ENCODE measurements around the gene PPP2R3B.

PPP2R3B gene

GRCh38 chrX:358651-359143, 28.0 kb downstream of the PPP2R3B start:
- TF ChIP-seq REST (IDR thresholded peaks at IDR 0.05; ENCODE audit: insufficient read depth in 1 of 2, low read depth in 2 of 2, low read length in 2 of 2) (no peak), FOXP2 (optimal IDR thresholded peaks at IDR 0.05; ENCODE audit: borderline replicate concordance, extremely low read depth, extremely low read length, insufficient read depth) (no peak), TAF1 (IDR thresholded peaks at IDR 0.05; ENCODE audit: borderline replicate concordance, insufficient read depth, low read length) (no peak), SIN3A (IDR thresholded peaks at IDR 0.05; ENCODE audit: borderline replicate concordance, insufficient read depth, low read length) (no peak), POLR2AphosphoS5 (IDR thresholded peaks at IDR 0.05; ENCODE audit: low read depth, low read length) (no peak)

- no peak for TF ChIP-seq SIN3A (IDR thresholded peaks at IDR 0.05; ENCODE audit: borderline replicate concordance, insufficient read depth, low read length)
Measured at GRCh38 chrX:357693-358471, 28.8 kb downstream of the PPP2R3B start.

GRCh38 chrX:357035-357692, 29.5 kb downstream of the PPP2R3B start:
- no peak for TF ChIP-seq FOXP2 (optimal IDR thresholded peaks at IDR 0.05; ENCODE audit: borderline replicate concordance, extremely low read depth, extremely low read length, insufficient read depth)
- no peak for TF ChIP-seq TAF1 (IDR thresholded peaks at IDR 0.05; ENCODE audit: borderline replicate concordance, insufficient read depth, low read length)
- no peak for TF ChIP-seq SIN3A (IDR thresholded peaks at IDR 0.05; ENCODE audit: borderline replicate concordance, insufficient read depth, low read length)
- TF ChIP-seq POLR2AphosphoS5 (IDR thresholded peaks at IDR 0.05; ENCODE audit: low read depth, low read length): no peak
- no peak for TF ChIP-seq REST (IDR thresholded peaks at IDR 0.05; ENCODE audit: insufficient read depth in 1 of 2, low read depth in 2 of 2, low read length in 2 of 2)

GRCh38 chrX:356385-357034, 30.2 kb downstream of the PPP2R3B start:
- TF ChIP-seq TAF1 (IDR thresholded peaks at IDR 0.05; ENCODE audit: borderline replicate concordance, insufficient read depth, low read length) (no peak), POLR2AphosphoS5 (IDR thresholded peaks at IDR 0.05; ENCODE audit: low read depth, low read length) (no peak), REST (IDR thresholded peaks at IDR 0.05; ENCODE audit: insufficient read depth in 1 of 2, low read depth in 2 of 2, low read length in 2 of 2) (no peak), SIN3A (IDR thresholded peaks at IDR 0.05; ENCODE audit: borderline replicate concordance, insufficient read depth, low read length) (no peak), FOXP2 (optimal IDR thresholded peaks at IDR 0.05; ENCODE audit: borderline replicate concordance, extremely low read depth, extremely low read length, insufficient read depth) (no peak)

GRCh38 chrX:355329-356050, 31.2 kb downstream of the PPP2R3B start:
- no peak for TF ChIP-seq POLR2AphosphoS5 (IDR thresholded peaks at IDR 0.05; ENCODE audit: low read depth, low read length)
- TF ChIP-seq TAF1 (IDR thresholded peaks at IDR 0.05; ENCODE audit: borderline replicate concordance, insufficient read depth, low read length): no peak
- TF ChIP-seq SIN3A (IDR thresholded peaks at IDR 0.05; ENCODE audit: borderline replicate concordance, insufficient read depth, low read length): no peak
- TF ChIP-seq REST (IDR thresholded peaks at IDR 0.05; ENCODE audit: insufficient read depth in 1 of 2, low read depth in 2 of 2, low read length in 2 of 2): no peak
- TF ChIP-seq FOXP2 (optimal IDR thresholded peaks at IDR 0.05; ENCODE audit: borderline replicate concordance, extremely low read depth, extremely low read length, insufficient read depth): no peak
